Gastroesophageal sphincter (tissue), 4 donors: ENCODE results near the gene YAP1. TPM values are rescaled to one million over a fixed set of nuclear protein-coding genes. Genes with fewer than 3 reads are reported as not detected.

Experiments
- ATAC-seq: fragments of 150-250 bp; one replicate; pipeline ENCODE4 v1.9.1; 2016; ENCODE audit warnings: mild to moderate bottlenecking, moderate library complexity
- H3K27ac ChIP-seq, 4 donors: fragments of 200-600 bp; sonication (generic) in 3 of 4; 1 replicate in 3 of 4; 2 replicates in 1 of 4; pipeline ENCODE4 v1.5.1; 2016 to 2019
- H3K27me3 ChIP-seq: fragments of 200-600 bp; sonication (generic); one replicate; pipeline ENCODE4 v1.5.1; 2019
- H3K36me3 ChIP-seq, 2 donors: fragments of 200-600 bp; sonication (generic); one replicate each; pipeline ENCODE4 v1.5.1; 2019; ENCODE audit warnings: control low read depth in 1 of 2
- H3K4me1 ChIP-seq, 3 donors: fragments of 200-600 bp; sonication (generic); 1 replicate in 2 of 3; 2 replicates in 1 of 3; pipeline ENCODE4 v1.5.1; 2016 to 2019; ENCODE audit warnings: control low read depth in 2 of 3
- H3K4me3 ChIP-seq, 2 donors: fragments of 200-600 bp; sonication (generic); one replicate each; pipeline ENCODE4 v1.5.1; 2019; ENCODE audit warnings: mild to moderate bottlenecking in 1 of 2, moderate library complexity in 1 of 2
- H3K9me3 ChIP-seq, 3 donors: fragments of 200-600 bp; sonication (generic); one replicate each; pipeline ENCODE4 v1.5.1; 2017 to 2019; ENCODE audit warnings: control low read depth in 2 of 3
- EP300 ChIP-seq: sonication (generic); formaldehyde crosslinking; IDR thresholded peaks from one replicate; pipeline ENCODE4 v1.6.1; 2017; ENCODE audit warnings: antibody characterized with exemption, mild to moderate bottlenecking
- POLR2A ChIP-seq, 2 donors: fragments of 450-650 bp; IDR thresholded peaks; one replicate each; pipeline ENCODE4 v1.6.1; 2017; ENCODE audit warnings: antibody characterized with exemption in 2 of 2, mild to moderate bottlenecking in 2 of 2, moderate library complexity in 1 of 2
- POLR2AphosphoS5 ChIP-seq: sonication (generic); formaldehyde crosslinking; IDR thresholded peaks from one replicate; pipeline ENCODE4 v1.6.1; 2017; ENCODE audit warnings: antibody characterized with exemption
- WGBS, 2 donors: methylation state at CpG; one replicate each; pipeline ENCODE4 v1.1.5; 2018; ENCODE audit warnings: low coverage in 1 of 2; 5-methylcytosine and 5-hydroxymethylcytosine counted together
- total RNA-seq, 4 donors: library from RNA; depleted of rRNA; stranded (reverse); fragments of >200 nt; gene quantifications; one replicate each; pipeline ENCODE4 v1.1.0, GENCODE V29; 2016
- TF ChIP-seq, protein P1 (sequence below), 4 experiments: fragments of 200-600 bp in 2 of 4; fragments of 450-650 bp in 2 of 4; sonication (generic) in 1 of 4; IDR thresholded peaks; one replicate each; pipeline ENCODE4 v1.5.1; 2017 to 2019; ENCODE audit warnings: antibody characterized with exemption in 4 of 4, mild to moderate bottlenecking in 2 of 4, moderate library complexity in 2 of 4

Gene YAP1
- total RNA-seq, 4 donors from 2014 or later = 192 to 323 (median 278) TPM

DNA sequence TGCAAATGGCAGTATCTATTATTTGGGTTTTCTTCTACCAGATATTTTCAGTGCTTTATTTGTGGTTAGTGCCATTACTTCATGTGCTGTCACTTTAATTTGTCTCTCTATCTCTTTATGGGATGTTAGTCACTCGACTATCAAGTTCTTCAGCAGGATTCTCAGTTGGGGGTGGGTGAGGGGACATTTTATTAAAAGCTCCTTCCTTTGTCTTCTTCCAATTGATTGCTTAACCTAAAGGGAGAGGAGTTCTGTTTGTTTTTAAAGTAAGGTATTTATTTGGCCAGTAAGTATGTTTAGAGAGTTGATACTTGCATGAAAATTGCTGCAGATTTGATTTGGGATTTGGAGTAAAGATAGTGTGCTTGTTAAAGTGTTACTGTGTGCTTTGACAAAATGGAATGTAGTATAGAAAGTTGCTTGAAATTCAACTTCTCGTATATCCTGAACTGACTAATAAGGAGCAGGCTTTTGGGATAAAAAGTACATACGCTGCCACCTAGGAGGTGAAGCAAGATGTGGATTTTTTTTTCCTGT is 10.3 kb downstream of the YAP1 start:
- H3K27ac ChIP-seq = no peak overlapping the region
- H3K4me1 ChIP-seq = peaks cover 8 to 71% (median 19%) of the 10 kb centered on the region in 3 donors
- no peaks in the 10 kb centered on the region for H3K9me3 ChIP-seq
- 42 to 53% methylated on average over 2 to 3 of the region's 3 CpGs for WGBS, 2 donors
- no peak for ATAC-seq
- TF ChIP-seq POLR2A (IDR thresholded peaks at IDR 0.05) (no peak), POLR2AphosphoS5 (no peak), EP300 (no peak)
- TF ChIP-seq, protein P1, sequence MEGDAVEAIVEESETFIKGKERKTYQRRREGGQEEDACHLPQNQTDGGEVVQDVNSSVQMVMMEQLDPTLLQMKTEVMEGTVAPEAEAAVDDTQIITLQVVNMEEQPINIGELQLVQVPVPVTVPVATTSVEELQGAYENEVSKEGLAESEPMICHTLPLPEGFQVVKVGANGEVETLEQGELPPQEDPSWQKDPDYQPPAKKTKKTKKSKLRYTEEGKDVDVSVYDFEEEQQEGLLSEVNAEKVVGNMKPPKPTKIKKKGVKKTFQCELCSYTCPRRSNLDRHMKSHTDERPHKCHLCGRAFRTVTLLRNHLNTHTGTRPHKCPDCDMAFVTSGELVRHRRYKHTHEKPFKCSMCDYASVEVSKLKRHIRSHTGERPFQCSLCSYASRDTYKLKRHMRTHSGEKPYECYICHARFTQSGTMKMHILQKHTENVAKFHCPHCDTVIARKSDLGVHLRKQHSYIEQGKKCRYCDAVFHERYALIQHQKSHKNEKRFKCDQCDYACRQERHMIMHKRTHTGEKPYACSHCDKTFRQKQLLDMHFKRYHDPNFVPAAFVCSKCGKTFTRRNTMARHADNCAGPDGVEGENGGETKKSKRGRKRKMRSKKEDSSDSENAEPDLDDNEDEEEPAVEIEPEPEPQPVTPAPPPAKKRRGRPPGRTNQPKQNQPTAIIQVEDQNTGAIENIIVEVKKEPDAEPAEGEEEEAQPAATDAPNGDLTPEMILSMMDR (IDR thresholded peaks at IDR 0.05) = no peak
- no peaks in the 10 kb centered on the region for H3K27me3 ChIP-seq
- peaks cover 0 to 4% of the 10 kb centered on the region in 2 donors for H3K36me3 ChIP-seq
- H3K4me3 ChIP-seq = no peak overlapping the region

DNA sequence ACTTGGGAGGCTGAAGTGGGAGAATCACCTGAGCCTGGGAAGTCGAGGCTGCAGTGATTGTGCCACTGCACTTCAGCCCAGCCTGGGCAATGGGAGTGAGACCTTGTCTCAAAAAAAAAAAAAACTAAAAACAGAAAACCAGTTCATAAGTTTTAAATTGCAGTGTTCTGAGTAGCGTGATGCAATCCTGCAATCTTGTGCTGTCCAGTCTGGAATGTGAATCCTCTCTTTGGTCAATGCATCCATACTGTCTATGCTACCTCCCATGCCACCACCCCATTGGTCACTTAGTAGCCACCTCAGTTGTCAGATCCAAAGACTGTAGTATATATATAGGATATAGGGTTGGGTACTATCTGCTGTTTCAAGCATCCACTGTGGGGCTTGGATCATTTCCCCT is 11.1 kb downstream of the YAP1 start:
- H3K4me1 ChIP-seq = peaks cover 8 to 67% (median 16%) of the 10 kb centered on the region in 3 donors
- no peak overlapping the region for H3K27ac ChIP-seq
- ATAC-seq = no peak

DNA sequence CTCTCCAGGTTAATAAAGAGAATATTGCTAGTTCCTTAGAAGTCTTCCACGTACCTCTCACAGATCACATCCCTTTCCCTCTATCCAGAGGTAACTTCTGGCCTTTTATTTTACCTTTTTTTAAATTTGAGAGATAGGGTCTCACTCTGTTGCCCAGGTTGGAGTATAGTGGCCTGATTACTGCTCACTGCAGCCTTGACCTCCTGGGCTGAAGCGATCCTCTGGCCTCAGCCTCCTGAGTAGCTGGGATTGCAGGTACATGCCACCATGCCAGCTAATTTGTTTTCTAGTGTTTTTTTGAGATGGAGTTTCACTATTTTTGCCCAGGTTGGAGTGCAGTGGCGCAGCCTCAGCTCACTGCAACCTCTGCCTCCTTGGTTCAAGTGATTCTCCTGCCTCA is 24.4 kb downstream of the YAP1 start:
- H3K36me3 ChIP-seq = no peaks in the 10 kb centered on the region
- H3K4me1 ChIP-seq = peaks cover 0 to 71% (median 0%) of the 10 kb centered on the region in 3 donors
- H3K4me3 ChIP-seq = no peak overlapping the region
- no peak for TF ChIP-seq POLR2A (IDR thresholded peaks at IDR 0.05)
- TF ChIP-seq, protein P1 (IDR thresholded peaks at IDR 0.05) = no peak
- TF ChIP-seq POLR2AphosphoS5 = no peak
- TF ChIP-seq EP300 = no peak
- whole genome bisulfite sequencing, 2 donors = 93 to 100% methylated on average over 2 to 3 of the region's 3 CpGs
- no peak for ATAC-seq
- H3K27ac ChIP-seq = no peak overlapping the region
- no peaks in the 10 kb centered on the region for H3K27me3 ChIP-seq
- no peaks in the 10 kb centered on the region for H3K9me3 ChIP-seq

More for the DNA sequence above, 11.1 kb downstream of the YAP1 start:
- H3K27me3 ChIP-seq = no peaks in the 10 kb centered on the region
- WGBS, 2 donors = 90 to 100% methylated on average over 2 of the region's 2 CpGs
- H3K9me3 ChIP-seq = no peaks in the 10 kb centered on the region
- TF ChIP-seq, protein P1 (IDR thresholded peaks at IDR 0.05) = no peak
- TF ChIP-seq POLR2A (IDR thresholded peaks at IDR 0.05) (no peak), EP300 (no peak), POLR2AphosphoS5 (no peak)
- H3K36me3 ChIP-seq = peaks cover 0 to 4% of the 10 kb centered on the region in 2 donors
- H3K4me3 ChIP-seq = no peak overlapping the region

DNA sequence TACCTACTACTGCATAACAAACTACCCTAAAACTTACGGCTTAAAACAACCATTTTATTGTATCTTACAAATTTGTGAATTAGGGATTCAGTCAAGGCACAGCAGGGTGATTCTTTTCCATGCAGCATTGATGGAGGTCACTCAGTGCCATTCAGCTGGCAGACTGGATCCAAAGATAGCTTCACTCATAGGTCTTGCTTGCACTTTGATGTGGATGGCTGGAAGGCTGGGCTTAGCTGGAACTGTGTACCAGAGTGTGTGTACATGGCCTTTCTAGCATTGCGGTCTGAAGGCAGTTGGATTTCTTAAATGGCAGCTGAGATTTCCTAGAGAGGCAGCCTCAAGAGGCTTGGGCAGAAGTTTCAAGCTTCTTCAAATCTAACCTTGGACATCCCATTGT is 25.0 kb downstream of the YAP1 start:
- TF ChIP-seq EP300 = no peak
- TF ChIP-seq POLR2AphosphoS5 = no peak
- no peak for TF ChIP-seq POLR2A (IDR thresholded peaks at IDR 0.05)
- TF ChIP-seq, protein P1 (IDR thresholded peaks at IDR 0.05) = no peak

DNA sequence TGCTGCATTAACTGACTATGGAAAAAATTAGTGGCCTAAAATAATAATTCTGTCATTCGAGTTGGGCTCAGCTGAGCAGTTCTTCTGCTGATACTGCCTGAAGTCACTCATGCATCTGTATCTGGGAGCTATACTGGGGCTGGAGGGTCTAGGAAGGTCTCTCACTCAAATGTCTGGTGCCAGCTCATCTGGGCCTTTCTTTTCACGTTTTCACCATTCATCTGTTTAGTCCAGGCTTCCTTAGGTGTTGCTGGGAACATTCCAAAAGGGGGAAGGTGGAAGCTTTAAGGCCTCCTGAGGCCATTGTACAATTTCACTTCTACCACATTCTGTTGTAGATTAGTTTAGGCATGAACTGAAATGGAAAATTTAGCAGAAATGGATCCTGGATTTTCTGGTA is 28.0 kb downstream of the YAP1 start:
- TF ChIP-seq POLR2AphosphoS5 (no peak), EP300 (no peak), POLR2A (IDR thresholded peaks at IDR 0.05) (no peak)
- TF ChIP-seq, protein P1 (IDR thresholded peaks at IDR 0.05) = no peak
- Histone ChIP-seq H3K27me3 (no peaks in the 10 kb centered on the region), H3K4me1 (peaks cover 0 to 70% (median 0%) of the 10 kb centered on the region in 3 donors), H3K27ac (peak overlapping the region; percentile 54 to 75 (median 60)), H3K36me3 (no peaks in the 10 kb centered on the region), H3K4me3 (no peak overlapping the region), H3K9me3 (no peaks in the 10 kb centered on the region)
- 67 to 71% methylated on average over 2 of the region's 2 CpGs for WGBS, 2 donors
- ATAC-seq = no peak

More for the DNA sequence above, 25.0 kb downstream of the YAP1 start:
- Histone ChIP-seq H3K36me3 (no peaks in the 10 kb centered on the region), H3K9me3 (no peaks in the 10 kb centered on the region), H3K27ac (no peak overlapping the region), H3K4me1 (peaks cover 0 to 72% (median 0%) of the 10 kb centered on the region in 3 donors), H3K27me3 (no peaks in the 10 kb centered on the region), H3K4me3 (no peak overlapping the region)
- no peak for ATAC-seq
- 75 to 100% methylated on average over 1 to 2 of the region's 2 CpGs for WGBS, 2 donors
